ENCODE data around the gene HOXC12.
A peak's percentile ranks its signal among the peaks of the same experiment; 100 is the strongest.

The HOXC12 gene

GRCh38 chr12:53942467-53942997 is 12.2 kb upstream of the HOXC12 start:
- Histone ChIP-seq H3K4me1 (ENCODE audit: control insufficient read depth, insufficient read depth, low read length, unreplicated experiment) (no peaks in the 10 kb centered on the region), H3K27me3 (ENCODE audit: insufficient read depth, low read length) (peaks cover 100% of the 10 kb centered on the region), H3K79me2 (ENCODE audit: control insufficient read depth, insufficient read depth, low read length, unreplicated experiment) (no peaks in the 10 kb centered on the region), H3K4me3 (ENCODE audit: low read depth, low read length) (no peak overlapping the region), H3K27ac (ENCODE audit: low read depth, low read length) (no peak overlapping the region), H2AFZ (ENCODE audit: low read length, unreplicated experiment) (no peak overlapping the region), H3K36me3 (ENCODE audit: insufficient read depth, low read length) (no peaks in the 10 kb centered on the region)

GRCh38 chr12:53944209-53944608 is 10.5 kb upstream of the HOXC12 start:
- Histone ChIP-seq H3K27me3 (ENCODE audit: insufficient read depth, low read length) (peaks cover 100% of the 10 kb centered on the region), H3K27ac (ENCODE audit: low read depth, low read length) (no peak overlapping the region), H3K79me2 (ENCODE audit: control insufficient read depth, insufficient read depth, low read length, unreplicated experiment) (no peaks in the 10 kb centered on the region), H3K36me3 (ENCODE audit: insufficient read depth, low read length) (no peaks in the 10 kb centered on the region), H3K4me1 (ENCODE audit: control insufficient read depth, insufficient read depth, low read length, unreplicated experiment) (no peaks in the 10 kb centered on the region), H2AFZ (ENCODE audit: low read length, unreplicated experiment) (no peak overlapping the region), H3K4me3 (ENCODE audit: low read depth, low read length) (no peak overlapping the region)

GRCh38 chr12:53944907-53945847 is 9.5 kb upstream of the HOXC12 start:
- H3K27me3 ChIP-seq (ENCODE audit: insufficient read depth, low read length), result peaks cover 100% of the 10 kb centered on the region

DNA sequence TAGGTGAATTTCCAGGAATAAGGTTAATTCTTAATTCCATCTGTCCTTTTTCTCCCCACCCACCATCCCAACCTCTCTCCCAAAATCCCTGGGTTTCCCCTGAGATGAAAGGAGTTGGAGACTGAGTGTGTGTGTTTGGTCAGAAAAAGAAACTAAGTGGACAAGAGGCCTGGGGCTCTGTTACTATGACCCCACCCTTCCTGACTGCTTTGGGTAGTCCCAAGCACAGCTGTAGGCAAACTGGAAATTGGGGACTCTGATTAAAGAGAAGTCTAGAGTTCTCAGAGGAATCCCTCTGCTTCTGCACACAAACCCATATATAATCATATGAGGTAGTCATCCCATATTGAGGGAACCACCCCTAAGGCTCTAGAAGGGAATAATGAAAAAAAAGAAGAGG is 7.0 kb upstream of the HOXC12 start:
- Histone ChIP-seq H2AFZ (ENCODE audit: low read length, unreplicated experiment) (no peak overlapping the region), H3K27ac (ENCODE audit: low read depth, low read length) (no peak overlapping the region), H3K4me3 (ENCODE audit: low read depth, low read length) (no peak overlapping the region), H3K4me1 (ENCODE audit: control insufficient read depth, insufficient read depth, low read length, unreplicated experiment) (no peaks in the 10 kb centered on the region), H3K27me3 (ENCODE audit: insufficient read depth, low read length) (peaks cover 100% of the 10 kb centered on the region), H3K36me3 (ENCODE audit: insufficient read depth, low read length) (no peaks in the 10 kb centered on the region), H3K79me2 (ENCODE audit: control insufficient read depth, insufficient read depth, low read length, unreplicated experiment) (no peaks in the 10 kb centered on the region)

More at GRCh38 chr12:53944907-53945847, 9.5 kb upstream of the HOXC12 start:
- Histone ChIP-seq H3K36me3 (ENCODE audit: insufficient read depth, low read length) (no peaks in the 10 kb centered on the region), H2AFZ (ENCODE audit: low read length, unreplicated experiment) (no peak overlapping the region), H3K79me2 (ENCODE audit: control insufficient read depth, insufficient read depth, low read length, unreplicated experiment) (no peaks in the 10 kb centered on the region), H3K27ac (ENCODE audit: low read depth, low read length) (no peak overlapping the region), H3K4me3 (ENCODE audit: low read depth, low read length) (peak overlapping the region; percentile 1; the same call in 1 of the 2 replicates), H3K4me1 (ENCODE audit: control insufficient read depth, insufficient read depth, low read length, unreplicated experiment) (no peaks in the 10 kb centered on the region)

GRCh38 chr12:53948650-53949593 is 5.8 kb upstream of the HOXC12 start:
- H3K27me3 ChIP-seq (ENCODE audit: insufficient read depth, low read length), result peaks cover 100% of the 10 kb centered on the region

DNA sequence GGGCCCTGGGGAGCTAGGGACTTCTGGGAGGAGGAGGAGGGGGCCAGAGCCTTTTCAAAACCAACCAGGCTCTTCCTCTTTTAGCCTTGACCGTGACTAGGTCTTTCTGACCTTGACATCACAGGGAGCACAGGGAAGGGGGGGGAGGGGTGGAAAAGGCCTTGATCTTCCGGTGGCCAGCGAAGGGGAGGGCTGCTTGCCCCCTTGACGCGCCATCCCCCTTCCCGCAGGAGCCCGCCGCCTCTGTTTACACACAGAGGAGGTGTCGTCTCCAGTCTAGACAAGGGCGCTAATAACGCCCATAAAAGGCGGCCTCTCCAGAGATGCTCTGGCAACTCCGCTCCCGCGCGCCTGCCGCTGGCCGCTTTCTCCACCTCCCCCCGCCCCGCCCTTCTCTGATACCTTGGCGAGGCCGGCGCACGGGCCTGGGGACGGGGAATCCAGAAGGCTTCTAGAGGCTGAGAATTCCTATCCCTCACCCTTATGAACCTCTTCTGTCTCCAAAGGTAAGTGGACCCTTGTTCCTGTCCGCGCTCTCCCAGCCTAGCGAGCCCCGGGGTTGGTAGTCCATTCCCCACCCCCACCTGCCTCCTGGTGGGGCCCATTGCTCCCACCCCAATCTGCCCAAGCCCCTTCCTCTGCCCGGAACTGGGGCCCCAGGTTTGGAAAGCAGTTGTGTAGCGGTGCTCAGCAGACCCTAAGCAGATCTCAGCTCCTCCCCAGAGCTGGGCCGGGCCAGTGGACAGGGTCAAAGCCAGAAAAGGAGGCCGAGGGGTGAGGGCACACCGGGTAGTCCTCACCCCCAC is 4.9 kb upstream of the HOXC12 start:
- Histone ChIP-seq H3K79me2 (ENCODE audit: control insufficient read depth, insufficient read depth, low read length, unreplicated experiment) (no peaks in the 10 kb centered on the region), H3K27ac (ENCODE audit: low read depth, low read length) (no peak overlapping the region), H2AFZ (ENCODE audit: low read length, unreplicated experiment) (no peak overlapping the region), H3K36me3 (ENCODE audit: insufficient read depth, low read length) (no peaks in the 10 kb centered on the region), H3K4me3 (ENCODE audit: low read depth, low read length) (no peak overlapping the region), H3K27me3 (ENCODE audit: insufficient read depth, low read length) (peaks cover 100% of the 10 kb centered on the region), H3K4me1 (ENCODE audit: control insufficient read depth, insufficient read depth, low read length, unreplicated experiment) (no peaks in the 10 kb centered on the region)

More at GRCh38 chr12:53948650-53949593, 5.8 kb upstream of the HOXC12 start:
- Histone ChIP-seq H3K4me1 (ENCODE audit: control insufficient read depth, insufficient read depth, low read length, unreplicated experiment) (no peaks in the 10 kb centered on the region), H3K4me3 (ENCODE audit: low read depth, low read length) (no peak overlapping the region), H3K79me2 (ENCODE audit: control insufficient read depth, insufficient read depth, low read length, unreplicated experiment) (no peaks in the 10 kb centered on the region), H2AFZ (ENCODE audit: low read length, unreplicated experiment) (no peak overlapping the region), H3K27ac (ENCODE audit: low read depth, low read length) (no peak overlapping the region), H3K36me3 (ENCODE audit: insufficient read depth, low read length) (no peaks in the 10 kb centered on the region)

GRCh38 chr12:53950437-53950773 is 4.3 kb upstream of the HOXC12 start:
- peaks cover 100% of the 10 kb centered on the region for H3K27me3 ChIP-seq (ENCODE audit: insufficient read depth, low read length)
- H3K27ac ChIP-seq (ENCODE audit: low read depth, low read length), result no peak overlapping the region
- H3K36me3 ChIP-seq (ENCODE audit: insufficient read depth, low read length), result no peaks in the 10 kb centered on the region
- H3K4me3 ChIP-seq (ENCODE audit: low read depth, low read length), result no peak overlapping the region
- no peak overlapping the region for H2AFZ ChIP-seq (ENCODE audit: low read length, unreplicated experiment)
- H3K79me2 ChIP-seq (ENCODE audit: control insufficient read depth, insufficient read depth, low read length, unreplicated experiment), result no peaks in the 10 kb centered on the region
- H3K4me1 ChIP-seq (ENCODE audit: control insufficient read depth, insufficient read depth, low read length, unreplicated experiment), result no peaks in the 10 kb centered on the region

DNA sequence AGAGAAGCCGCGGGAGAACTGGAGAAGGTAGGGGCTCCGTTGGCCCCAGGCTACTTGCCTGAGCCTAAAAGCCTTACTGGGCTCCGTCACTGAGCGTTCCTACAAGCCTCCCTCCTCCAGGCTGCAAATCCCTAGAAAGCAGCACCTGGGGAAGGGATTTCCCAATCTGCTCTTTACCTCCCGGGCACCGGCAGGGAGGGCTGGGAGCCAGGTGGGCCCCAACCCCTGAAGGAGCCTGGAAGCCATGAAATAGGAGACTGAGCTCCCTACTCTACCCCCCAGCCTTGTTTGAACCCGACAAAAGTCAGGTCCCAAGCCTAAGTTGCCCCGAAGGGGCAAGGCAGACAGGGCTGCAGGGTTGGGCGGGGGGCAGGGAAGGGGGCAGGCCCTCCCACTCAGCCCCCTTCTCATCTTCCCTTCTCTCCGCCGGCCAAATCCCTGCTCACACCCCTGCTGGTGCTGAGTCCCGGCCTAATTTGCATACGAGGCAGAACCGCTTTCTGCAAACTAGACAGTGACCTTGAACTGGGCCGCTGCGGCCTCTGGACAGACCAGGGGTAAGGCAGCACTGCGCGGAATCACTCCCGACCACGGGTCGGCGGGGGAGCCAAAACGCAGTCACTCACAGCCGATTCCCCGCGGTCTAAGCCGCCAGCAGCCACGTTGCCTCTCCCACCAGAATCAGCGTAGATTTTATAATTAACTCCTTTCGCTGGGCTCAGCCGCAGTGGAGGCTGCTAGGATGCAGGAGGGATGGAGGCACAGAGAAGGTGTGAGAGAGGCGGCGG is 3.7 kb upstream of the HOXC12 start:
- H2AFZ ChIP-seq (ENCODE audit: low read length, unreplicated experiment), result no peak overlapping the region
- H3K4me1 ChIP-seq (ENCODE audit: control insufficient read depth, insufficient read depth, low read length, unreplicated experiment), result no peaks in the 10 kb centered on the region
- H3K36me3 ChIP-seq (ENCODE audit: insufficient read depth, low read length), result no peaks in the 10 kb centered on the region
- peaks cover 100% of the 10 kb centered on the region for H3K27me3 ChIP-seq (ENCODE audit: insufficient read depth, low read length)
- no peak overlapping the region for H3K27ac ChIP-seq (ENCODE audit: low read depth, low read length)
- no peaks in the 10 kb centered on the region for H3K79me2 ChIP-seq (ENCODE audit: control insufficient read depth, insufficient read depth, low read length, unreplicated experiment)
- H3K4me3 ChIP-seq (ENCODE audit: low read depth, low read length), result no peak overlapping the region

GRCh38 chr12:53951577-53952334 is 2.9 kb upstream of the HOXC12 start:
- no peak overlapping the region for H2AFZ ChIP-seq (ENCODE audit: low read length, unreplicated experiment)
- no peak overlapping the region for H3K4me3 ChIP-seq (ENCODE audit: low read depth, low read length)
- H3K27me3 ChIP-seq (ENCODE audit: insufficient read depth, low read length), result peaks cover 100% of the 10 kb centered on the region
- H3K79me2 ChIP-seq (ENCODE audit: control insufficient read depth, insufficient read depth, low read length, unreplicated experiment), result no peaks in the 10 kb centered on the region
- no peaks in the 10 kb centered on the region for H3K36me3 ChIP-seq (ENCODE audit: insufficient read depth, low read length)
- no peaks in the 10 kb centered on the region for H3K4me1 ChIP-seq (ENCODE audit: control insufficient read depth, insufficient read depth, low read length, unreplicated experiment)
- H3K27ac ChIP-seq (ENCODE audit: low read depth, low read length), result no peak overlapping the region
